Subcutaneous abdominal adipose tissue (tissue), 5 donors: ENCODE measurements around the gene KAT2A.

Experiments used
- H3K27ac ChIP-seq: one replicate; pipeline ENCODE4 v1.7.0; 2013; ENCODE audit warnings: low read depth, mild to moderate bottlenecking, inconsistent platforms, low read length, moderate library complexity
- H3K27me3 ChIP-seq, 5 donors: one replicate each; pipeline ENCODE4 v1.7.0; 2013; ENCODE audit warnings: low read length in 5 of 5, inconsistent platforms in 1 of 5; ENCODE audit not compliant: control insufficient read depth in 5 of 5, insufficient read depth in 4 of 5
- H3K36me3 ChIP-seq, 5 donors: one replicate each; pipeline ENCODE4 v1.7.0; 2013; ENCODE audit warnings: low read length in 5 of 5; ENCODE audit not compliant: control insufficient read depth in 5 of 5, insufficient read depth in 5 of 5
- H3K4me1 ChIP-seq, 5 donors: one replicate each; pipeline ENCODE4 v1.7.0; 2013; ENCODE audit warnings: low read length in 5 of 5, mild to moderate bottlenecking in 3 of 5, moderate library complexity in 1 of 5; ENCODE audit not compliant: control insufficient read depth in 5 of 5, insufficient read depth in 5 of 5
- H3K4me3 ChIP-seq, 5 donors: one replicate each; pipeline ENCODE4 v1.7.0; 2013; ENCODE audit warnings: low read length in 5 of 5, low read depth in 1 of 5
- H3K9ac ChIP-seq, 5 donors: one replicate each; pipeline ENCODE4 v1.7.0; 2013; ENCODE audit warnings: low read length in 5 of 5, mild to moderate bottlenecking in 4 of 5, moderate library complexity in 3 of 5
- H3K9me3 ChIP-seq, 5 donors: one replicate each; pipeline ENCODE4 v1.7.0; 2013; ENCODE audit warnings: low read length in 5 of 5; ENCODE audit not compliant: control insufficient read depth in 5 of 5
- donor health status: healthy.
- donor health status: healthy.
- donor health status: healthy.
- donor health status: healthy.
- donor health status: healthy.

Gene KAT2A

DNA sequence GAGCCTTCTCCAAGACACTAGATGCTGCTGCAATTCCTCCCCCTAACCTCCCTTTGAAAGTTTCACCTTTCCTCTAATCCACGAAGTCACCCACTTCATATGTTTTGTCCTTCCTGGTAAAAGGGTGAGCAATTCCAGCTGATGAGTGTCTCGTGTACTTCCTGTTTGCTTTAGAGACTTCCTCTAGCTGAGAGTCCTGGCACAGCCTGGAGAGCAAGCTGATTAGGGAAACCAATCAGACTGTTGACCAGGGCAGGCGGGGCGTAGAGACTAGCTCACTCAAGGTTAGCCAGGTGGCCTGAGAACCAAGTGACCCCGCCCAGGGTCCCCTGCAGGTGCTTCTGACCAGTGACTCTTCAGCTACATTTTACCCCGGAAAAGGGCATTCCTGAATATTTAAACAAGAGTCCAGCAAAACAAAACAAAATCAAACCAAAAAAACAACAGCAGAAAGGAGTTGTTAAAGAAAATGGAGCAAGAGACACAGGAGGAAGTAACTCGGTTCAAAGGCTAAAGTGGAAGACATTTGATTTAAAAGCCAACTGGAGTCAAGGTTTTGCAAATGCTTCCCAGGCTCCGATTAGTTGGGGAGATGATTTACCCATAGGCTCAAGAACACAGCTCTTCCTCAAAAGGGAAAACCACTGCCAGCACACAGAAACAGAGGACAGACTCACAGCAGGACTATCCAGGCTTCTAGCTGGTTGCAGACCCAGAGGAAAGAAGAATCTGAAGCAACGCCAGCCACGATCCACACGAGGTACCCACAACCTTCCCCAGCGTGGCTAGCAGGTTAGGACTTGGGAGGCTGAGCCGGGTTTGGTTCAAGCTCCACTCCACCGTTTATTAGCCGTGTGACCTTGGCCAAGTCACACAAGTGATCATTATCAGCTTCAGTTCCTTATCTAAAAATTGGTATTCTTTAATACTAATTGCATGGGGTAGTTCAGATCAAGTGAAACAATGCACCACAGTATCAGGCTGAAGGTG, 14.8 kb upstream of the KAT2A start:
- Histone ChIP-seq H3K9ac (peak overlapping the region; percentile 34 to 68 (median 63)), H3K4me1 (peaks cover 41 to 88% (median 71%) of the 10 kb centered on the region in 5 donors), H3K27me3 (no peaks in the 10 kb centered on the region), H3K9me3 (no peaks in the 10 kb centered on the region), H3K27ac (peak overlapping the region; percentile 92), H3K36me3 (peaks cover 0 to 12% (median under 1%) of the 10 kb centered on the region in 5 donors), H3K4me3 (peak overlapping the region; percentile 28 to 63 (median 59))

- Histone ChIP-seq H3K27ac (peak overlapping the region; percentile 92), H3K36me3 (peaks cover 0 to 18% (median 4%) of the 10 kb centered on the region in 5 donors), H3K4me1 (peaks cover 41 to 93% (median 78%) of the 10 kb centered on the region in 5 donors), H3K9ac (peak overlapping the region in 2 of 5 donors; percentile 9 to 32), H3K4me3 (peak overlapping the region in 3 of 5 donors; percentile 33 to 60 (median 58)), H3K27me3 (no peaks in the 10 kb centered on the region), H3K9me3 (no peaks in the 10 kb centered on the region)
Measured at GRCh38 chr17:42135151-42135550, 14.0 kb upstream of the KAT2A start.

DNA sequence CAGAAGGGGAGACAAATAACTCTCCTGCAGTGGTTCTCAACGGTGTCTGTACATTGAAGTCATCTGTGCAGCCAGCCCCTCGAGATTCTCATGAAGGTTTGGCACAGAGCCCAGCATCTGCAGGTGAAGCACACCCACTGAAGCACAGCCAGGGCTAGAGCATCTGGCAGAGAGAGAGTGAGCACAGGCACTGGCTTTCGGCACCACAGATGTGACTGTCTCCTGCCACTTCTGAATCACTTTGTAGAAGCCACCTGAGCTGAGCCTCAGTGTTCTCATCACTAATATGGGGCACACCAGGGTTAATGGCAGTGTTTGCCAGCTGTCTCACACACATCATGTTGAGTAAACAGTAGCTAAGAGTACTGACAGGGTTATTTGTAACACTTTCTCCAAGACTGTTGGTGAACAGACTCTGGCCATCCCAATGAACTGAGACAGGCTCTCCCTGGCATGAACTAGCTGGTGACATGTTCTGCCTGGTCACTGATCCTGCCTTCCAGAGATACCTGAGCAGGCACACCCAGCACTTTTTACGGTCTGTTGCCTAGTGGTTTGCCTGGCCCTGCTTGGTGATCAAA, 12.4 kb upstream of the KAT2A start:
- H3K9ac ChIP-seq = peak overlapping the region in 3 of 5 donors; percentile 29 to 44 (median 31)
- H3K4me1 ChIP-seq = peaks cover 48 to 93% (median 78%) of the 10 kb centered on the region in 5 donors
- H3K9me3 ChIP-seq = no peaks in the 10 kb centered on the region
- peaks cover 0 to 29% (median 20%) of the 10 kb centered on the region in 5 donors for H3K36me3 ChIP-seq
- H3K4me3 ChIP-seq = no peak overlapping the region
- peak overlapping the region; percentile 92 for H3K27ac ChIP-seq
- no peaks in the 10 kb centered on the region for H3K27me3 ChIP-seq

DNA sequence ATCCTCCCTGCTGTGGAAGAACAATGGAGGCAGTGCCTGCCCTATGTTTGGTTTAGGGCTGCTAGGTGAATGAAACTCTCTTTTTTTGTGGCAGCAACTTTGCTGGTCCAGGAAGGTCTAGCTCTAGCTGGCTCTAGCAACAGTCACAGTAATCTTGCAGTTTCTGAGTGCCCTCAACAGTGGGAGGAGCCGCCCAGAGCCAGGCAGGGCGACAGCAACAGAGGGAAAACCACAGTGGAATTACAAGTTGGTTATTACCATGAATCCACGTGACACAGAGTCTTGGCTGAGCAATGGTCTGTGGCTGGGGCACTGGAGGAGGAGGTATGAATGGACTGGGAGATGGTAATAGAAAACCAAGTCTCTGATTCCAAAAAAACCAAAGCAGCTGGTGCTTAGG, 11.8 kb upstream of the KAT2A start:
- Histone ChIP-seq H3K9ac (peak overlapping the region in 2 of 5 donors; percentile 1 to 54), H3K4me1 (peaks cover 43 to 91% (median 73%) of the 10 kb centered on the region in 5 donors), H3K4me3 (peak overlapping the region in 2 of 5 donors; percentile 1 to 35), H3K9me3 (no peaks in the 10 kb centered on the region), H3K27ac (peak overlapping the region; percentile 92), H3K27me3 (no peaks in the 10 kb centered on the region), H3K36me3 (peaks cover 0 to 35% (median 26%) of the 10 kb centered on the region in 5 donors)

DNA sequence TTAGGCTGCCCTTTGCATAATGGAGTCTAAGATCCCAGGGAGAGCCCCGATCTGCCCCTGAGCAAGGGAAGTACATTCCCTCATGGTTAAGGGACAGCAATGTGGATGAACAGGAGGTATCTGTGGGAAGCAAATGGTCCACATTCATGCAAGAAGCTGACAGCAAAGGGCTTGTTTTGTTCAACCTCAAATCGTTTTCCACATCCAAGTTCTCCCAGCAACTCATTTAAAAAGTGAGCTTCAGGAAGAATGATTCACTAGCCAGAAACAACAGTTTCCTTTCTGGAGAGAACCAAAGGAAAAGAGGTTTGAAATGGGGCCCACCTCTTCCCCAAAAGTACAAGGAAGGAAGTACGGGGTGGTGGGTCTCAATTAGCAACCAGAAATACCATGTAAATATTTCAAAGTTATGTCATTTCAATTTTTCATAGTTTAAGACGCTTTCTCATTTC, 10.8 kb upstream of the KAT2A start:
- H3K4me1 ChIP-seq = peaks cover 43 to 89% (median 72%) of the 10 kb centered on the region in 5 donors
- H3K27ac ChIP-seq = peak overlapping the region; percentile 92
- H3K27me3 ChIP-seq = no peaks in the 10 kb centered on the region
- peaks cover 3 to 45% (median 34%) of the 10 kb centered on the region in 5 donors for H3K36me3 ChIP-seq
- H3K4me3 ChIP-seq = peak overlapping the region in 2 of 5 donors; percentile 1 to 35
- H3K9me3 ChIP-seq = no peaks in the 10 kb centered on the region
- H3K9ac ChIP-seq = peak overlapping the region in 2 of 5 donors; percentile 9 to 54

GRCh38 chr17:42131232-42131631, 10.1 kb upstream of the KAT2A start:
- Histone ChIP-seq H3K9me3 (no peaks in the 10 kb centered on the region), H3K4me3 (peak overlapping the region in 1 of 5 donors; percentile 29), H3K4me1 (peaks cover 40 to 82% (median 66%) of the 10 kb centered on the region in 5 donors), H3K9ac (peak overlapping the region in 3 of 5 donors; percentile 47 to 58 (median 54)), H3K27ac (peak overlapping the region; percentile 91), H3K27me3 (no peaks in the 10 kb centered on the region), H3K36me3 (peaks cover 5 to 52% (median 42%) of the 10 kb centered on the region in 5 donors)

DNA sequence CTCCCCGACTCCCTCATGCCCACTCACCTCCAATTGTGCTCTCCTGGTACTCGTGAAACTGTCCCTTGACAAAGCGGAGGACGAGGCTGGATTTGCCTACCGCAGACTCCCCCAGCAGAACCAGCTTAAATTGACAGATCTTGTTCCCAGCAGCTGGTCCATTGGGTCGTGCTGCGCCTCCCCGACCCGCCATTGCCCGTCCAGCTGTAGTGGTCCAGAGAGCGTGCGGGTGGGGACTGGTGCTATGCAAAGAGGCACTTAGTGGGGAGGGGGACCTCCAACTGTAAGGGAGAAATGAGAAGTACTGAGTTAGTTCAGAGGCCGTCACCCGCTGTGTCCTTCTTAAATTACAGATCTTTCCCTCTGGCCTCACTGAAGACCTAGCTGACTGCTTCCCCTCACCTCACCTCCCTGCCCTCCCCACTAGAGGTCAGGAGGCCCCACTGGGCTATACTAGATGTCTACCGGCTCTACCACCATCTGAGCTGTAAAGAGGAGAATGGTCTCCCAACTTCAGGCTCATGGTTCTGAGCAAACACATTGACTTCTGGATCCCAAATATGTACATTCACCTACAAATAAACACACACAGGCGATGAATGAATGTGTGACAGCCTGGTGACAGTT, 9.3 kb upstream of the KAT2A start:
- no peaks in the 10 kb centered on the region for H3K9me3 ChIP-seq
- peaks cover 34 to 74% (median 58%) of the 10 kb centered on the region in 5 donors for H3K4me1 ChIP-seq
- peak overlapping the region; percentile 91 for H3K27ac ChIP-seq
- peak overlapping the region in 1 of 5 donors; percentile 44 for H3K9ac ChIP-seq
- peaks cover 5 to 61% (median 50%) of the 10 kb centered on the region in 5 donors for H3K36me3 ChIP-seq
- H3K27me3 ChIP-seq = no peaks in the 10 kb centered on the region
- no peak overlapping the region for H3K4me3 ChIP-seq

DNA sequence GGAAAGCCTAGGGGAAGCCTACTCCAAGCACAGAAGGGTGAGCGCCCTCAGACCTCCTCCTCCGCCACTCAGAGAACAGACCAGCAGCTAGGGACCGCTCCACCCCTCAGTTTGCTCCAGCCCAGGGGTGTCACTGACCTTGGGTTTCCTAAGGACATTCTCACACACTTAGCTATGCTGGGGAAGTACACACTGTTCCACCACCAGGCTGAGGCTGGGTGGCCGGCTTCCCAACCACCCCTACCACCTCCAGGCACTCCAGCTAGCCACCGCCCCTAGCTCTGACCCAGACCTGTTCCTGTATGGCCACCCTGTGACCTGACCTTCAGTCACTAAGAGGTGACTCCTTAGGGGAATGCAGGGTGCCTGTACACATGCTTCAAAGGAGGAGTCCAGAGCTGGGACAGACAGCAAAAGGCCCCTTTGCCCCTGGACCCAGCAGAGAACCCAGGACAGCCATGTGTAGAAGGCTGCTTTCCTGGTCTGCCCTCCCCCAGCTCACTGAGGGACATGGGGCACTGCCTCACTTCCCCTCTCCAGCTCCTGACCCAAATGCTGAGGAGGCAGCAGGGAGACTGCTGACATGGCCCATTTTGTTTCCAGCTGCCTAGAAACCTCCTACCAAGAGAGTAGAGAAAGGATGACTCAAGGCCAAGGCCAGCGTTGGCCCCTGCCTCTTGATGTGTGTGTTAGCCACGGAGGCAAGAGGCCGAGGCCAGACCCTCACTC, 8.1 kb upstream of the KAT2A start:
- peaks cover 33 to 62% (median 48%) of the 10 kb centered on the region in 5 donors for H3K4me1 ChIP-seq
- H3K27ac ChIP-seq = peak overlapping the region; percentile 91
- H3K36me3 ChIP-seq = peaks cover 5 to 72% (median 60%) of the 10 kb centered on the region in 5 donors
- H3K4me3 ChIP-seq = peak overlapping the region in 1 of 5 donors; percentile 1
- no peaks in the 10 kb centered on the region for H3K9me3 ChIP-seq
- peak overlapping the region in 1 of 5 donors; percentile 44 for H3K9ac ChIP-seq
- H3K27me3 ChIP-seq = no peaks in the 10 kb centered on the region

DNA sequence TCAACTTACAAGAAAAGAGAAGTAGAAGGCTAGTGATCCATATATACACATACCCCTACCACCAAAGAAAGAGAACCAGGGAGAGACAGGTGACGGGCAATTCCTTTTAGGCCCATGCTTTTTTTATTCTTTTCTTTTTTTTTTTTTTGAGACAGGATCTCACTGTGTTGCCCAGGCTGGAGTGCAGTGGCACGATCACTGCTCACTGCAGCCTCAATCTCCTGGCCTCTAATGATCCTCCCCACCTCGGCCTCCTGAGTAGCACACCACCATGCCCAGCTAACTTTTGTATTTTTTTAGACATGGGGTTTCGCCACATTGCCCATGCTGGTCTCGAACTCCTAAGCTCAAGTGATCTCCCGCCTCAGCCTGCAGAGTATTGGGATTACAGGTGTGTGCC, 6.2 kb upstream of the KAT2A start:
- no peaks in the 10 kb centered on the region for H3K27me3 ChIP-seq
- H3K9me3 ChIP-seq = no peaks in the 10 kb centered on the region
- H3K4me1 ChIP-seq = peaks cover 21 to 47% (median 39%) of the 10 kb centered on the region in 5 donors
- H3K4me3 ChIP-seq = no peak overlapping the region
- H3K9ac ChIP-seq = no peak overlapping the region
- no peak overlapping the region for H3K27ac ChIP-seq
- peaks cover 5 to 68% (median 56%) of the 10 kb centered on the region in 5 donors for H3K36me3 ChIP-seq
